Hypothalamus (tissue), 51 donors: ENCODE data around the gene CDIP1.
"Not testable (repeated sequence)": the region's sequence is repeated elsewhere in the genome, so short reads cannot be mapped to it uniquely, and the experiment has no call there.

Source experiments
- DNase-seq, 51 donors: peaks; one replicate each; lab custom pipeline; 2025; lab: John Stamatoyannopoulos, UW

CDIP1 gene

DNA sequence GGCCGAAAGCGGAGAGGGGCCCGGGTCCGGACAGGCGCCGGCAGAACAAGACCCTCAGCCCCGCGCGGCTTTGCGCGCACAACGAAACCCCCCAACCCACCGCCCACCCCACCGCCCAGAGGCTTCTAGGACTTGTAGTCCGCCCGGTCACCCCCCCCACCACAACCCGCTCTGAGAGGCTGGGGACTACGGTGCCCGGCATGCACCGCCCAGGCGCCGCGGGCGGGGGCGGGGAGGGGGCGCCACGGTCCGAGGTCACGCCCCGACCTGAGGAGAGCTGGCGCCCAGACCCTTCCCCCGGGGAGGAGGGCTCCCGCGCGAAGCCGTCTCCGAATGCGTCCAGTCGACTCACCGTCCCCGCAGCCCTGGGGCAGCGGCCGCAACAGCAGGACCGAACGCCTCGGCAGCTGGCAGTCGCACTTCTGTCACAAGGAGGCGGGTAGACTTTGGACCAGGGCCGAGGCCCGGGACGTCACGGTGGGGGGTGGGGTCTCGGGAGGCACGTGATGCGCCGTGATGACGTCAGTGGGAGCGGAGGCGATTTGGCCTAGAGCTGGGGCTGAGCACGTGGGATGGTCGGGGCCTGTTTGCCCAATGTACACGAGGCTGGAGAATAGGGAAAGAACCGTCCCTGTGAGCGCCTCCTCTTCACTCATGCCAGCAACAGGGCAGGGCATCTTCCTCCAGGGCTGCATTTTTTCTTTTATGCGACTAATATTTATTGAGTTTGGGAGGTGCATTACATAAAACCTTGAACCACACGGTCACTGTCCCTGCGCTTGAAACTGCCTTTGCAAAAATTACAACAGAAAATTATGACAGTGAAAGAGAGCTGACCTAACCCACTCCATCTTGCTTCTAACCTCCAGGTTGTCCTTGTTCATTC is at the start of gene CDIP1:
Gene CDIP1, minus strand, starts transcription at position 424 of the 886 bp plus-strand sequence. CDS start 24,643 bp downstream, outside the sequence.
- peak; percentile 88 to 99 (median 97) for DNase-seq

DNA sequence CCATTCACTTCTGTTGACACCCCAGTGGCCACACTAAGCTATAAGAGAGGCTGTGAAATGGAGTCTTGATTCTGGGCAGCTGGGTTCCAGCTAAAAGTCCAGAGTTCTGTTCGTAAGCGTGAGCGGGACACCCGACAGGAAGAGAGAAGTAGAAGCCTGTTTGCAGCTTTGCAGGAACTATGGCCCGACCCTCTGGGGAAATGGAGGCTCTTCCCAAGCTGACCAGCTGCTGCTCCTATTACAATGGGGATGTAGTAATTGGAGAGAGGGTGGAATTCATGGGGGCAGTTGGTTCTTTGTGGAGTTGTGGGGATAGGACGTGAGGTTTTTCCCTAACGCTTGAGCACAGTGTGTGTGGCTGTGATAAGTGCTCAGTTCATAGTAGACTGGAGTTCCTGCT is 47.7 kb upstream of the CDIP1 start:
- no peak for DNase-seq

DNA sequence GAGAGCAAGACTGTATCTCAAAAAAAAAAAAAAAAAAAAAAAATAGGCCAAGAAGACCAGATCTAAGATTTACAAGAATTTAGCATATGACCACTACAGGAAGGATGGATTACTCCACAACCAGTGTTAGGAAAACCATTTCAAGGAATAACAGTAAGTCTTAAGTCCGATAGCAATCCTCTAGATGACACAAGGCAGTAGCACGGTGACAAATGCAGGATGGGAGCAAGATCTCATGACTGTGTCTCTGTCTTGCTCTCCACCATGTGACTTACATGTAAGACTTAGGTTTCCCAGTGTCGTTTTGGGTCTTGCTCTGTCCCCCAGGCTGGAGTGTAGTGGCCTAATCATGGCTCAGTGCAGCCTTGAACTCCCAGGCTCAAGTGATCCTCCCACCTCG is 45.3 kb upstream of the CDIP1 start:
- no peak for DNase-seq

DNA sequence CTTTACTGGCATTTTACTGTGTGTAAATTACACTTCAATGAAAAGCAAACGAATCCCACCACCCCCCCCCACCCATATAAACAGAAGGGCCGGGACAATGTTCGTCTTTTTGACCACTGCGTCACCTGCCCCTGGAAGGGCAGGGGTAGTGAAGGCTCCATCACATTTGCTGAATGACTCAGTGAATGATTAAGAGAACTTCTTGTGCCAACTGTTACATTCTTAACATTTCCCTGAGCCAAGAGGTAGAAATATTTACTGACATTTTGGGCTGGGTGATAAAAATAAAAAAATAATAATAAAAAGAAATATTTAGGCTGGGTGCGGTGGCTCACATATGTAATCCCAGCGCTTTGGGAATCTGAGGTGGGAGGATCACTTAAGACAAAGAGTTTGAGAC is 41.7 kb upstream of the CDIP1 start:
- no peak for DNase-seq

DNA sequence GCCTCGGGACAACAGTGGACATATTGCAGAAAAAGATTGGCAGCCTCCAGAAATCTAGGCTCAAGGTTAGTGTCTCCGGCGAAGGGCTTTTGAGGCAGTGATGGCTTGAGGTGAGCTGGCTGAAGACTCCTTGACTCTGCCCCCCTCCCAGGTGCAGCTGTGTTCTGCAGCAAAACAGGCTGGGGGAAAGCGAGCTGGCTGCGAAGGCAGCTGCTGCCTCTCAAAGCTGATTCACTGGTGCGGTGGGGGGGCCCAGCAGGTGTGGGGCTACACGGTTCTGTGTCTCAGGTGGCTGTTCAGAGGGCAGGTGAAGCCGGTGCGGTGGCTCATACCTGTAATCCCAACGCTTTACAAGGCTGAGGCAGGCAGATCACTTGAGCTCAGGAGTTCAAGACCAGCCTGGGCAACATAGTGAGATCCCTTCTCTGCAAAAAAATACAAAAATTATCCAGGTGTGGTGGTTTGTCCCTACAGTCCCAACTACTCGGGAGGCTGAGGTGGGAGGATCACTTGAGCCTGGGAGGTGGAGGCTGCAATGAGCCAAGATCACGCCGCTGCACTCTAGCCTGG is 40.5 kb upstream of the CDIP1 start:
- DNase-seq = no peak

DNA sequence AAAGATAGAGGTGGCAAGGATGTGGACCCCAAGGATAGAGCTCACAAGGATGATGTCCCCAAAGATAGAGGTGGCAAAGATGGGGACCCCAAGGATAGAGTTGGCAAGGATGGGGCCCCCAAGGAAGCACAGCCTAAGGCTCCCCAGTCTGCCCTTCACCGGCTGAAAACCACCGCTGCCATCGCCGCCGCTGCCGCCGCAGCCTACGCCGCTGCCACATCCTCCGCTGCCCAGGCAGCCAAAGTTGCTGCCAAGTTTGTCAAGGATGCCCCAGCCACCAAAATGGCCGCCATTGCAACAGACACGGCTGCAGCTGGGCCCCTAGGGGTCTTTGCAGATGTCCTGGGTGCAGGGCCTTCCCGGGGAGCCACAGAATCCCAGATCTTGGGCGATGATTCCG is 37.4 kb upstream of the CDIP1 start:
- no peak for DNase-seq

DNA sequence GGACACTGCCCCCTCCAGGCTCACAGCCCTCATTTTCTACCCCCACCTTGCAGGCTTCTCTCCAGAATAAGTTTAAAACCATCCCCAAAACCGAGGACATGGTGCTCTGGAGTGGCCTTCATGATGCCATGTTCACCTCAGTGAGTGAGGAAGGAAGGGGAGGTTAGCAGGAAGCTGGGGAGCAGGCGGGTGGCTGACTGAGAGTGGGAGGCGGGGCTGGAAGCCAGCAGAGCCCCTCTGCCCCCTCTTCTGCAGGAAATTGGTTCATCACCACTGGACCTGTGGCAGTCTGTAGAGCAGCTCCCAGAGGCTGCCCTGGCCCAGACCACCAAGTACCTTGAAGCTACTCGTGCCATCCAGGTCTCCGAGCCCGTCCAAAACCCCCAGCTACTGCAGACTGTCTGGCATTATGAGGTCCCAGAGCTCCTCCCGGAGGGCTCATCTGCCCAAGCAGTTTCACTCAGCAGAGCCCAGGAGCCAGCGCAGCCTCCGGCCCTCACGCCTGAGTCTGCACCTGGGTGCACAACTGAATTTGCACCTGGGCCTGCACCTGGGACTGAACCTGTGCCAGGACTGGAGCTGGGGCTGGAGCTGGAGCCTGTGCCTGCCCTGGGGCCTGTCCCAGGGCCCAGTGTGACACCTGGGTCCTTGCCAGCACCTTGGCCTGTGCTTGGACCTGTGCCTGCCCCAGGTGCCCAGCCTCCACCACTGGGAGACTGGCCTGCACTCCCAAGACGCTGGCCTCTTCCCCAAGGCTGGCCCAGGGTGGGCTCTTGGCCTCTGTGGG is 36.5 kb upstream of the CDIP1 start:
- DNase-seq = no peak

DNA sequence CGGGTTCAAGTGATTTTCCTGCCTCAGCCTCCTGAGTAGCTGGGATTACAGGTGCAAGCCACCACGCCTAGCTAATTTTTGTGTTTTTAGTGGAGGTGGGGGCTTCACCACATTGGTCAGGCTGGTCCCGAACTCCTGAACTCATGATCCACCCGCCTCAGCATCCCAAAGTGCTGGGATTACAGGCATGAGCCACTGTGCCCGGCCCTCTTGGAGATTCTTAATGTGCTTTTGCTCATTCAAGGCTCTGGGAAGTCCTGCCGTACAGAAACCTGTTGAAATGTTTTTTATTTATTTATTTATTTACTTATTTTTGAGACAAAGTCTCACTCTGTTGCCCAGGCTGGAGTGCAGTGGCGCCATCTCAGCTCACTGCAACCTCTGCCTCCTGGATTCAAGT is 35.4 kb upstream of the CDIP1 start:
- DNase-seq = not testable (repeated sequence)

DNA sequence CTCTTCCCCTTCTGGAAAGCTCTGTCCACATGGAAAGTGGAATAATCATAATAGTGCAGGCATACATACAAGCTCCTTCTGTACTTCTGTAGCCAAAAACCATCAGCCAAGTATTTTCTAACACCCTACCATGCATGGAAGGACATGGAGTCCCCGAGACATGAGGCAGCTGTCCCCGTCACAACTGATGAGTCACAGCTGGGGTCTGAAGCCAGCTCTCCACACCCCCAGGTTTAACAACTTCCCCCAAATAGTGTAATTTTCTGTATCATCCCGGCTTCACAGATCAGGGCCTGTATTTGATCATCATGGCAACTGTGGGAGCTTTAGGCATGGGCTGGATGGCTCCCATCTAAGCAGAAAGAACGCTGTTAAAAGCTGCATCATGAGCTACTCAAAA is 34.1 kb upstream of the CDIP1 start:
- peak in 1 of 51 donors; percentile 70 for DNase-seq

DNA sequence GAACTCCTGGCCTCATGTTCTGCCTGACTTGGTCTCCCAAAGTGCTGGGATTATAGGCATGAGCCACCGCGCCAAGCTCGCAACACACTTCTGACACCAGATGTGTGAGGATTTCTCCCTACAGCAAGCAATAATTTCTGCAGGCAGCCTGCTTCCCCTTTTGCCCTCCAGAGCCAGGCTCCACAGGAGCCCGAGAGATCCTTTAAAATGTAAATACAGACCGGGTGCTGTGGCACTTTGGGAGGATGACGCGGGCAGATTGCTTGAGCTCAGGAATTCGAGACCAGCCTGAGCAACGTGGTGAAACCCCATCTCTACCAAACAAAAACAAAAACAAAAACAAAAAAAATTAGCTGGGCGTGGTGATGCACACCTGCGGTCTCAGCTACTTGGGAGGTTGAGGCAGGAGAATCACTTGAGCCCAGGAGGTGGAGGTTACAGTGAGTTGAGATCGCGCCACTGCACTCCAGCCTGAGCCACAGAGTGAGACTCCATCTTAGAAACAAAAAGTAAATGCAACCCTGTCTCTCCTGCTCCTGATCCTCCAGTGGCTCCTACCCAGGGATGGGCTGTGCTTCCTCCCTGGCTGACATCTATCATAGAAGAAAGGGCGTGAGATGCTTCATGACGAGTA is 32.2 kb upstream of the CDIP1 start:
- DNase-seq = no peak

DNA sequence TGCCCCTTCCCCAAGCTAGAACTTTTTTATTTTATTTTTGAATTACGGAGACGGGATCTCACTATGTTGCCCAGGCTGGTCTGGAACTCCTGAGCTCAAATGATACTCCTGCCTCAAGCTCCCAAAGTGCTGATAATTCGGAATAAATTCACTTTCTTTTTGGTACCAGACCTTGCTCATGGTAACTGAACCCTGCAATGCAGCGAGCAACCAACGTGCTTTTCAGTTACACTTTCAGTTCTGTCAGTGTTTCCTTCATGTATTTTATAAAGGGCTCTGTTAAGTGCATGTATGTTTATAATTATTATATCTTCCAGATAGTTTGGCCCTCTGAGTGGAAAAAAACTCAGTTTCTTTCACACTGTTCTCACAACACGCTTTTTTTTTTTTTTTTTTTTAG is 31.5 kb upstream of the CDIP1 start:
- DNase-seq = no peak

DNA sequence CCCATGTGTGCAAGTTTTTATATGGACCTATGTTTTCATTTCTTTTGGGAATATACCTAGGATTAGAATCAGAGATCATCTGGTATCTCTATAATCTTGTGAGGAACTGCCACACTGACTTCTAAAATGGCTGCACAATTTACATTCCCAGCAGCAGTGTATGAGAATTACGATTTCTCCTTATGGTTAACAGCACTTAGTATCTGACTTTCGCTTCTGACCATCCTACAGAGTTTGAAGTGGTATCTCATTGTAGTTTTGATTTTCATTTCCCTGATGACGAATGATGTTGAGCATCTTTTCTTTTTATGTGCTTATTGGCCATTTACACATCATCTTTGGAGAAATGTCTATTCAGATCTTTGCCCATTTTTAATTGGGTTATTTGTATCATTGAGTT is 27.6 kb upstream of the CDIP1 start:
- no peak for DNase-seq

DNA sequence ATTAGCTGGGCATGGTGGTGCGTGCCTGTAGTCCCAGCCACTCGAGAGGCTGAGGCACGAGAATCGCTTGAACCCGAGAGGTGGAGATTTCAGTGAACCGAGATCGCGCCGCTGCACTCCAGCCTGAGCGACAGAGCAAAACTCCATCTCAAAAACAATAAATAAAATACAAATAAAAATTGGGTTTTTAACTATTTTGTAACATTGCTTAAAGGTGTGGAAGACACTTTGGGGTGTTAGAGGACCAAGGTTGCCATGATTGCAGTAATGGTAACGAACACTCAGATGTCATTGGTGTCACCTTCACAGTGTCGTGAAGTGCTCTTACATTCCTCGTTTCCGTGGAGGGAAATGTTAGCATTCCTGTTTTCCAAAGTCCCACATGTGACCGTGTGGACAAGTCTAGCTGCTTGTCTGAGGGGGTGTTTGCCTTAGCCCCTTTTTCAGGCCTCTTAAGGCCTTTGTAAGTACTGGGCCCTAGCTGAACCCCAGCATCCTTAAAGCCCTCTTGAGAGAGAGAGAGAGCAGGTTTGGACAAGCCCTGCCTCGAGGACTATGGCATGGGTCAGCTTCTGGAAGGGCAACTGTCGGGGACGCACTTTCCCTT is 26.2 kb upstream of the CDIP1 start:
- no peak for DNase-seq

DNA sequence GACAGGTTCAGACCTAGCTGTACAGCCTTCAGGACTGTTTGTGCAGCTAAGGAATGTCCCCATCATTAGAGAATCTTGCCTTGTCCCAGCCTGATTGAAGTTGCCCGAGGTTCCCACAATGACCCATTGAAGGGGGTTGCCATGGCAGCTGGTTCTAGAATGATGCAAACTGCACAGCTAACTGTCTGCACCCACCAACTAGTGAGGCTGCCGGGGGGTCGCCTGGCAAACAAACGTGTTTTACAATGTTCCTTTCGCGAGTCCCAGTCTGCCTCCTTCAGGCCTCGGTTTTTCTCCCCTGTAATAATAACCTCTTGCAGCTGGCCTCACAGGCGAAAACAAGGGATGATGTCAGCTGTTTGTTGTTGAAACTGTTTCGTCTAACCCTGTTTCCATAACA is 23.0 kb upstream of the CDIP1 start:
- DNase-seq = peak in 39 of 51 donors; percentile 5 to 81 (median 42)

DNA sequence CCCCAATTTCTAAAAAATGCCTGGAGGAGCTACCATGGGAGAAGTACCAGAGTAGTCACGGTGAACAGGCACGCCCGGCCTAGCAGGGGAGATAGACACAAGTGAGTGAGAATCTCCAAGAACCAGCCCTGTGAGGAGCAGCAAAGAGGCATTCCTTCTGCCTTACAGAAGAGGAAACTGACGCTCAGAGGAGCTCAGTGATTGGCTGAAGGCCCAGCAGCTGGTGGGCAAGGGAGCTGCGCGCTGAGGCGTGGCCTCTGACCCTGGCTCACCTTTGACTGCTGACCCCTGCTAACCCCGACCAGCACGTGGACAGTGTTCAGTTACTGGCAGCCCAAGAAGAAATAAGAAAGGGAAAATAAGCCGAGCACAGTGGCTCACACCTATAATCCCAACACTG is 19.4 kb upstream of the CDIP1 start:
- DNase-seq = no peak

DNA sequence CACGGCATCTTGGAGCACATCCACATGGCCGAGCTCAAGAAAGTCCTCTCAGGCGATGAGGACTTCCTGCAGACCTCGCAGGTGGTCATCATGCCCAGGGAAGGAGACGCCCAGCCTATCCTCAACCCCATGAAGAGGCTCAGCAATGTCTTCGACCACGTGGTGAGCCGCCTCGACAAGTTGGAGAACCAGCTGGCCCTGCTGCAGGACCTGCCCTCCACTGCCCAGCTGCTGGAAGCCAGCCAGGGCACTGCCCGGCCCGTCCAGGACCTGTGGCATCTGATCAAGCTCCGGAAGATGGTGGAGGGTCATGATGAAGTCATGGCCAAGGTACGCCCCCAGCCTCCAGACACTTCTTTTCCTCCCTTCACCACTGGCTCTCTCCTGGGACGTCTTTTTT is 18.0 kb upstream of the CDIP1 start:
- no peak for DNase-seq

DNA sequence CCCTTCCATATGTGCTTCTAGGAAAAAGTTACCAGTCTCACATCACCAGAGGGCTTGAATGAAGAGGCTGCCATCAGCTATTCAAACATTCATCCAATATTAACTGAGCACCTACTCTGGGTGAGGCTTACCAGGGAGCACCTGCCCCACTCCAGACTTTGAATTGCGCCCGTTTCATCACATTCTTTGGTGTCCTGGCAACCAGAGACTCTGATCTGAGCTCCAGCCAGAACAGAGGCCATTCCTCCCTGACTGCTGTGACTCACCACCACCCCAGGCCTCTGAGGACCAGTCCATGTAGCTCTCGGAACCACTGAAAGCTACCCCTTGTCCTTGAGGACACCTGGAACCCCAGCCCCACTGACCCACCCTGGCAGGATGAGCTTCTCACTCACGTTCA is 17.5 kb upstream of the CDIP1 start, which contains the start of gene C16orf96:
Gene C16orf96, plus strand, starts transcription at position 229 of the 400 bp plus-strand sequence. Its CDS starts 150 bp downstream, at position 379.
- no peak for DNase-seq

DNA sequence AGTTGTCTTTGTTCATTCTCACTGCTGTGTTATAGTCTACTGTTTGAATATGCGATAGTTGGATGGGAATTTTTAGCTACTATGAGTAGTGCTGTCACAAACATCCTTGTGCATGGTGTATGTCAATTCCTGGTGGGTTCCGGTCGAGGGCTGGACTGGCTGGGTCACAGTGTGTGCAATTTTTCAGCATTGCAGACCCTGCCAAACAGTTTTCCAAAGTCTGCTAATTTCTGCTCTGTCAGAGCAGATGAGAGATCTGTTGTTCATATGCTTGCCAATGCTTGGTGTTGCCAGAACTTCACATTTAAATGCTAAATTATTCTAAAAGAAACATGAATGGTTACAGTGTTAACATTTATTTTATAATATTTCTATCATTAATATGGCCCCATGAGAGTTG is 14.0 kb upstream of the CDIP1 start:
- DNase-seq = no peak

DNA sequence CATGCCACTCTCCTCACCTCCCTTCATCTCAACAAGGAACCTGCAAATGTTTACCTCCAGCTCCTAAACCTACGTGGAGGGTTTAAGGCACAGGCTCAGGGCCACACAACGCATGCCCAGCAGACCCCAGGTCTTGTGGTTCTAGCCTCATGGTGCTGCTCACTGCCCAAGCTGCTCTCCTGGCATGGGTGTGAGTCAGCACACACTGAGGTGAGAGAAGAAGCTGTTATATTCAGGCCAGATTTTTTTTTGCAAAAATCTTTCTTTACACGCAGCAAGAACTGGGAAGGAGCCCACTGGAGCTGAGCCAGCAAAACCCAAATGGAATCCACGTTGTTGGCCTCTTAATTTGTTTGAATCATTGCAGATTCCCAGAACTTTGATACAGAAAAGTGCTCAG is 12.0 kb upstream of the CDIP1 start:
- no peak for DNase-seq

DNA sequence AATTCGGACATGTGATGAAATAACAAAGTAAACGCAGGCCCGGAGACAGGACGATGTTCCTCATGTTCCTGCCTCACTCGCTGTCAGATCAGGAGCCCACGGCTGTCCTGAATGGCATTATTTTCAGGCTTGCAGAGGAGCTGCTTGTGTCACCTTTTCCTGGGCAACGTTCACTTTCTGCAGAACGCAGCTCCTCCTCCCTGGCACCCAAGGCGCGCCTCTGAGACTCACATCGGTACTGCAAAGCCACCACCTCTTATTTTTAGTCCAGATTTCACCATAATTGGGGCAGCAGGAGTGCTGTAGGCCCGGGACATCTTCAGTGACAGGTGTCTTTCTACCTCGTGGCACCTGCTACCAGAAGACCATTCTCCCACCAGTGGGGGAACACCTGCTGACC is 9.6 kb upstream of the CDIP1 start:
- DNase-seq = no peak

DNA sequence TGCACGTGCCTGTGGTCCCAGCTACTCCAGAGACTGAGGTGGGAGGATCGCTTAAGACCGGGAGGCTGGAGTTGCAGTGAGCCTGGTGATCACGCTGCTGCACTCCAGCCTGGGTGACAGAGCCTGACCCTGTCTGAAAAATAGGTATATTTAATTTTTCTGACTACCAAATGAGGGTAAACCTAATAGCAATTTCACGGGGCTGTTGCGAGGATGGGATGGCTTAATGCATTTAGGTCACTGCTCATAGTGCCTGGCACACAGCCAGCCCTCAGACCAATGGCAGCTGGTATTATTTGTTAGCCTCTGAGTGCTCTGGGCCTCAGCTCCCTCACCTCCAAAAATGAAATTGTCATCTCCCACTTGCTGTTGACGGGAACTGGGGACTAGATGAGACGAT is 5.9 kb upstream of the CDIP1 start:
- DNase-seq = no peak
